Fibroblast of lung (primary cell): ENCODE data around the gene TET2. TPM values are rescaled to one million over a fixed set of nuclear protein-coding genes. Genes with fewer than 3 reads are reported as not detected.

Experiments
- DNase-seq, 2 donors: peaks; one replicate each; pipeline versions ENCODE4 v3.0.0 to v3.0.0-alpha.2; 2010; ENCODE audit warnings: low read depth in 2 of 2
- H2AFZ ChIP-seq: 2 replicates; pipeline ENCODE4 v1.5.1; 2012; ENCODE audit warnings: low read length, control low read depth, inconsistent platforms
- H3K27ac ChIP-seq: 2 replicates; pipeline ENCODE4 v1.5.1; 2011; ENCODE audit warnings: low read length, control low read depth; ENCODE audit not compliant: insufficient read depth
- H3K27me3 ChIP-seq: 2 replicates; pipeline ENCODE4 v1.5.1; 2011; ENCODE audit warnings: mild to moderate bottlenecking, low read length; ENCODE audit not compliant: control insufficient read depth, insufficient read depth
- H3K36me3 ChIP-seq: 2 replicates; pipeline ENCODE4 v1.5.1; 2011; ENCODE audit warnings: low read length; ENCODE audit not compliant: control insufficient read depth, insufficient read depth
- H3K4me1 ChIP-seq: 2 replicates; pipeline ENCODE4 v1.5.1; 2011; ENCODE audit warnings: low read length; ENCODE audit not compliant: control insufficient read depth, insufficient read depth; ENCODE audit errors: extremely low read depth
- H3K4me2 ChIP-seq: 2 replicates; pipeline ENCODE4 v1.5.1; 2011; ENCODE audit warnings: low read length, control low read depth; ENCODE audit not compliant: insufficient read depth; ENCODE audit errors: extremely low read depth
- H3K4me3 ChIP-seq, 4 experiments: fragments of 200-600 bp in 1 of 4; sonication (generic) in 1 of 4; replicated peaks in 1 of 4; 2 replicates each; pipeline ENCODE4 v1.5.1; 2011 to 2016; ENCODE audit warnings: low read length in 4 of 4, low read depth in 3 of 4, mild to moderate bottlenecking in 3 of 4, control low read depth in 2 of 4, inconsistent platforms in 1 of 4, mixed read lengths in 1 of 4; ENCODE audit not compliant: insufficient read depth in 1 of 4; ENCODE audit errors: control extremely low read depth in 1 of 4
- H3K79me2 ChIP-seq: 2 replicates; pipeline ENCODE4 v1.5.1; 2012; ENCODE audit warnings: mild to moderate bottlenecking, low read length, inconsistent platforms; ENCODE audit not compliant: control insufficient read depth, insufficient read depth
- H3K9ac ChIP-seq: 2 replicates; pipeline ENCODE4 v1.5.1; 2011; ENCODE audit warnings: mild to moderate bottlenecking, low read length, control low read depth; ENCODE audit not compliant: insufficient read depth
- H3K9me3 ChIP-seq: 2 replicates; pipeline ENCODE4 v1.5.1; 2012; ENCODE audit warnings: low read depth, low read length; ENCODE audit not compliant: control insufficient read depth, insufficient read depth
- H4K20me1 ChIP-seq: 2 replicates; pipeline ENCODE4 v1.5.1; 2011; ENCODE audit warnings: low read length; ENCODE audit not compliant: control insufficient read depth, insufficient read depth; ENCODE audit errors: extremely low read depth
- CTCF ChIP-seq, 2 donors: IDR thresholded peaks in 1 of 2; conservative IDR thresholded peaks in 1 of 2; 1 replicate in 1 of 2; 2 replicates in 1 of 2; pipeline ENCODE4 v1.5.1; 2011 to 2012; ENCODE audit warnings: low read length in 2 of 2, control low read depth in 1 of 2, inconsistent platforms in 1 of 2, low read depth in 1 of 2, mild to moderate bottlenecking in 1 of 2
- EZH2 ChIP-seq: IDR thresholded peaks from 2 replicates; pipeline ENCODE4 v1.5.1; 2012; ENCODE audit warnings: low read length, control low read depth, mild to moderate bottlenecking; ENCODE audit errors: missing control alignments
- polyA plus RNA-seq, 2 donors: library from polyadenylated mRNA; depleted of rRNA in 1 of 2; stranded (reverse) in 1 of 2; unstranded in 1 of 2; fragments of >200 nt; gene quantifications; 2 replicates each; pipeline ENCODE4 v1.2.1, GENCODE V29; 2011 to 2012; ENCODE audit warnings: missing spikeins in 1 of 2
- total RNA-seq: library from RNA; depleted of rRNA; stranded (reverse); fragments of >200 nt; gene quantifications from 2 replicates; pipeline ENCODE4 v1.2.1, GENCODE V29; 2014

TET2 gene
- total and polyA plus RNA-seq, 2 donors (not counting 1 experiment from before 2014, with no cell fraction given) = 6.9 to 8.3 TPM

GRCh38 chr4:105179539-105180401, 33.1 kb downstream of the TET2 start:
- Histone ChIP-seq H4K20me1 (no peaks in the 10 kb centered on the region), H3K9me3 (no peaks in the 10 kb centered on the region), H3K27ac (no peak overlapping the region), H3K4me1 (no peaks in the 10 kb centered on the region), H2AFZ (no peak overlapping the region), H3K27me3 (no peaks in the 10 kb centered on the region), H3K79me2 (no peaks in the 10 kb centered on the region), H3K36me3 (no peaks in the 10 kb centered on the region), H3K9ac (no peak overlapping the region), H3K4me3 (no peak overlapping the region), H3K4me2 (no peak overlapping the region)
- peak in 1 of 2 donors; percentile 48 for DNase-seq
- TF ChIP-seq CTCF (conservative IDR thresholded peaks at IDR 0.05 in 1 of 2, IDR thresholded peaks at IDR 0.05 in 1 of 2; ENCODE audit: low read depth in 1 of 2, low read length in 2 of 2) = no peak
- TF ChIP-seq EZH2 = no peak

GRCh38 chr4:105181259-105181658, 34.6 kb downstream of the TET2 start:
- H4K20me1 ChIP-seq = no peaks in the 10 kb centered on the region
- no peak overlapping the region for H3K9ac ChIP-seq
- DNase-seq = no peak

GRCh38 chr4:105182211-105182610, 35.5 kb downstream of the TET2 start:
- DNase-seq = no peak
- no peaks in the 10 kb centered on the region for H3K4me1 ChIP-seq
- H3K27ac ChIP-seq = no peak overlapping the region
- no peak overlapping the region for H2AFZ ChIP-seq
- H3K9ac ChIP-seq = no peak overlapping the region
- no peak overlapping the region for H3K4me2 ChIP-seq
- H3K36me3 ChIP-seq = no peaks in the 10 kb centered on the region
- H3K4me3 ChIP-seq = no peak overlapping the region
- no peaks in the 10 kb centered on the region for H3K79me2 ChIP-seq
- no peaks in the 10 kb centered on the region for H3K9me3 ChIP-seq
- no peaks in the 10 kb centered on the region for H4K20me1 ChIP-seq
- H3K27me3 ChIP-seq = no peaks in the 10 kb centered on the region
- no peak for TF ChIP-seq CTCF (conservative IDR thresholded peaks at IDR 0.05 in 1 of 2, IDR thresholded peaks at IDR 0.05 in 1 of 2; ENCODE audit: low read depth in 1 of 2, low read length in 2 of 2)
- TF ChIP-seq EZH2 = no peak

More at GRCh38 chr4:105181259-105181658, 34.6 kb downstream of the TET2 start:
- Histone ChIP-seq H3K4me3 (no peak overlapping the region), H3K27me3 (no peaks in the 10 kb centered on the region), H3K27ac (no peak overlapping the region), H3K36me3 (no peaks in the 10 kb centered on the region), H3K9me3 (no peaks in the 10 kb centered on the region), H3K4me1 (no peaks in the 10 kb centered on the region), H3K79me2 (no peaks in the 10 kb centered on the region), H3K4me2 (no peak overlapping the region), H2AFZ (no peak overlapping the region)
- no peak for TF ChIP-seq EZH2
- no peak for TF ChIP-seq CTCF (conservative IDR thresholded peaks at IDR 0.05 in 1 of 2, IDR thresholded peaks at IDR 0.05 in 1 of 2; ENCODE audit: low read depth in 1 of 2, low read length in 2 of 2)
